HepG2 (cell line): ENCODE measurements around the gene TPBGL. TPM values are rescaled to one million over a fixed set of nuclear protein-coding genes. Genes with fewer than 3 reads are reported as not detected.

Experiments
- DZIP1 ChIP-seq: sonication (generic); formaldehyde crosslinking; IDR thresholded peaks from 2 replicates; pipeline ENCODE4 v1.5.0; 2020; ENCODE audit warnings: mild to moderate bottlenecking, missing genetic modification reagents
- GZF1 ChIP-seq: sonication (generic); formaldehyde crosslinking; IDR thresholded peaks from 2 replicates; pipeline ENCODE4 v1.5.1; 2020; ENCODE audit warnings: mild to moderate bottlenecking, missing genetic modification reagents
- PHF5A ChIP-seq: IDR thresholded peaks from one replicate; pipeline ENCODE4 v1.6.1; 2018; ENCODE audit warnings: low read depth, missing genetic modification reagents; ENCODE audit not compliant: unreplicated experiment
- ZGPAT ChIP-seq: IDR thresholded peaks from 2 replicates; pipeline ENCODE4 v1.6.1; 2016; ENCODE audit warnings: mild to moderate bottlenecking
- ZNF276 ChIP-seq: sonication (generic); formaldehyde crosslinking; IDR thresholded peaks from 2 replicates; pipeline ENCODE4 v1.4.0; 2020; ENCODE audit warnings: mild to moderate bottlenecking, low read depth, missing genetic modification reagents
- ZNF563 ChIP-seq: sonication (generic); formaldehyde crosslinking; IDR thresholded peaks from 2 replicates; pipeline ENCODE4 v1.8.0; 2022; ENCODE audit warnings: mild to moderate bottlenecking, moderate library complexity, missing genetic modification reagents
- ZNF597 ChIP-seq: sonication (generic); formaldehyde crosslinking; IDR thresholded peaks from 2 replicates; pipeline ENCODE4 v1.5.0; 2020; ENCODE audit warnings: missing genetic modification reagents
- ZNF720 ChIP-seq: sonication (generic); formaldehyde crosslinking; IDR thresholded peaks from 2 replicates; pipeline ENCODE4 v1.4.0; 2020; ENCODE audit warnings: missing genetic modification reagents
- ZNF800 ChIP-seq: sonication (generic); formaldehyde crosslinking; IDR thresholded peaks from 2 replicates; pipeline ENCODE4 v1.4.0; 2020; ENCODE audit warnings: missing genetic modification reagents
- polyA plus RNA-seq, 8 experiments: library from polyadenylated mRNA; depleted of rRNA in 3 of 8; stranded (reverse) in 7 of 8; unstranded in 1 of 8; fragments of >200 nt; fragmentation: Illumina TruSeq in 4 of 8; extraction: Trizol in 4 of 8; gene quantifications; 2 replicates each; pipeline versions ENCODE4 v1.2.1 to v1.2.3, GENCODE V29; 2011 to 2016; ENCODE audit warnings: low read depth in 4 of 8, missing spikeins in 1 of 8, mixed read lengths in 1 of 8; ENCODE audit not compliant: insufficient read depth in 1 of 8
- total RNA-seq, 5 experiments: library from RNA; depleted of rRNA; stranded (reverse); fragments of >200 nt; fragmentation: Illumina TruSeq; extraction: Trizol; gene quantifications; 2 replicates each; pipeline ENCODE4 v1.2.3, GENCODE V29; 2016; ENCODE audit warnings: low read depth in 1 of 5

TPBGL gene
- total and polyA plus RNA-seq, 2 of the 13 experiments (the other 11 are each of a cell fraction or from before 2014, with no cell fraction given): not detected

- no peak for TF ChIP-seq ZNF800 (CRISPR knock-in tag)
- TF ChIP-seq ZNF276: no peak
- no peak for TF ChIP-seq ZNF563 (CRISPR knock-in tag)
- no peak for TF ChIP-seq ZNF720 (CRISPR knock-in tag)
- peak; percentile 65; the same call in 1 of the 2 replicates for TF ChIP-seq ZGPAT
- no peak for TF ChIP-seq PHF5A (CRISPR knock-in tag)
- no peak for TF ChIP-seq GZF1 (CRISPR knock-in tag)
- TF ChIP-seq ZNF597: no peak
- no peak for TF ChIP-seq DZIP1 (CRISPR knock-in tag)
These were observed 36.4 kb upstream of the TPBGL start (continued) for GRCh38 chr11:75204012-75204674.
